Mesenchymal stem cell (in vitro differentiated cells and primary cell): Measurements from ENCODE around the gene CDC20.

ENCODE experiments used
- DNase-seq: peaks from one replicate; pipeline ENCODE4 v3.0.0-alpha.2; 2013
- H2AFZ ChIP-seq: one replicate; pipeline ENCODE4 v1.6.1; 2013; ENCODE audit warnings: low read depth, mild to moderate bottlenecking, control low read depth, inconsistent platforms, low read length, moderate library complexity
- H2AK5ac ChIP-seq: 2 replicates; pipeline ENCODE4 v1.6.1; 2013; ENCODE audit warnings: low read length, moderate library complexity, mild to moderate bottlenecking, inconsistent platforms; ENCODE audit not compliant: severe bottlenecking
- H2BK120ac ChIP-seq: one replicate; pipeline ENCODE4 v1.6.1; 2013; ENCODE audit warnings: low read depth, mild to moderate bottlenecking, inconsistent platforms, low read length, moderate library complexity
- H2BK12ac ChIP-seq, 2 experiments: one replicate each; pipeline ENCODE4 v1.6.1; 2013; ENCODE audit warnings: inconsistent platforms in 2 of 2, low read length in 2 of 2, mild to moderate bottlenecking in 2 of 2, moderate library complexity in 2 of 2, control low read depth in 1 of 2
- H2BK15ac ChIP-seq: one replicate; pipeline ENCODE4 v1.6.1; 2013; ENCODE audit warnings: mild to moderate bottlenecking, low read depth, inconsistent platforms; ENCODE audit not compliant: poor library complexity, severe bottlenecking
- H2BK5ac ChIP-seq: 2 replicates; pipeline ENCODE4 v1.6.1; 2013; ENCODE audit warnings: low read depth, mild to moderate bottlenecking, low read length, control low read depth, inconsistent platforms; ENCODE audit not compliant: poor library complexity, severe bottlenecking
- H3K14ac ChIP-seq, 2 experiments: one replicate each; pipeline ENCODE4 v1.6.1; 2013; ENCODE audit warnings: inconsistent platforms in 2 of 2, low read length in 2 of 2, control low read depth in 1 of 2, mild to moderate bottlenecking in 1 of 2, moderate library complexity in 1 of 2
- H3K18ac ChIP-seq, 2 experiments: one replicate each; pipeline ENCODE4 v1.6.1; 2013; ENCODE audit warnings: inconsistent platforms in 2 of 2, low read length in 2 of 2, control low read depth in 1 of 2, low read depth in 1 of 2, mild to moderate bottlenecking in 1 of 2
- H3K23ac ChIP-seq, 2 experiments: one replicate each; pipeline ENCODE4 v1.6.1; 2013; ENCODE audit warnings: inconsistent platforms in 2 of 2, low read length in 2 of 2, mild to moderate bottlenecking in 2 of 2, moderate library complexity in 2 of 2, control low read depth in 1 of 2
- H3K27ac ChIP-seq: 2 replicates; pipeline ENCODE4 v1.5.1; 2013; ENCODE audit warnings: mild to moderate bottlenecking, moderate library complexity, low read length, control low read depth, inconsistent platforms; ENCODE audit not compliant: poor library complexity, severe bottlenecking
- H3K27me3 ChIP-seq, 2 experiments: 2 replicates each; pipeline versions ENCODE4 v1.6.1 to v1.7.0; 2013; ENCODE audit warnings: low read length in 2 of 2, mild to moderate bottlenecking in 2 of 2, moderate library complexity in 2 of 2, control low read depth in 1 of 2, inconsistent platforms in 1 of 2; ENCODE audit not compliant: control insufficient read depth in 1 of 2, insufficient read depth in 1 of 2
- H3K36me3 ChIP-seq, 2 experiments: 2 replicates each; pipeline versions ENCODE4 v1.6.1 to v1.7.0; 2013; ENCODE audit warnings: low read length in 2 of 2, control low read depth in 1 of 2, inconsistent platforms in 1 of 2, low read depth in 1 of 2, mild to moderate bottlenecking in 1 of 2; ENCODE audit not compliant: insufficient read depth in 2 of 2, control insufficient read depth in 1 of 2
- H3K4ac ChIP-seq, 2 experiments: one replicate each; pipeline ENCODE4 v1.6.1; 2013; ENCODE audit warnings: inconsistent platforms in 2 of 2, low read length in 2 of 2, mild to moderate bottlenecking in 2 of 2, moderate library complexity in 2 of 2, control low read depth in 1 of 2, low read depth in 1 of 2
- H3K4me1 ChIP-seq: 2 replicates; pipeline ENCODE4 v1.6.1; 2013; ENCODE audit warnings: low read depth, low read length, control low read depth; ENCODE audit not compliant: control insufficient read depth, insufficient read depth
- H3K4me2 ChIP-seq: 2 replicates; pipeline ENCODE4 v1.6.1; 2013; ENCODE audit warnings: low read length, mild to moderate bottlenecking, inconsistent platforms; ENCODE audit not compliant: poor library complexity, severe bottlenecking
- H3K4me3 ChIP-seq, 2 experiments: 2 replicates each; pipeline versions ENCODE4 v1.5.1 to v1.7.0; 2013; ENCODE audit warnings: low read length in 2 of 2, mild to moderate bottlenecking in 2 of 2, control low read depth in 1 of 2, low read depth in 1 of 2; ENCODE audit not compliant: insufficient read depth in 1 of 2
- H3K79me1 ChIP-seq: replicated peaks from 2 replicates; pipeline ENCODE4 v1.6.1; 2013; ENCODE audit warnings: mild to moderate bottlenecking, control low read depth, low read length, inconsistent platforms; ENCODE audit not compliant: poor library complexity, severe bottlenecking
- H3K9ac ChIP-seq: 2 replicates; pipeline ENCODE4 v1.7.0; 2013; ENCODE audit warnings: mild to moderate bottlenecking, low read length, moderate library complexity
- H3K9me3 ChIP-seq: 2 replicates; pipeline ENCODE4 v1.7.0; 2013; ENCODE audit warnings: mild to moderate bottlenecking, low read length; ENCODE audit not compliant: control insufficient read depth
- H4K8ac ChIP-seq: one replicate; pipeline ENCODE4 v1.6.1; 2013; ENCODE audit warnings: inconsistent platforms, mild to moderate bottlenecking, low read length, moderate library complexity
- H4K91ac ChIP-seq: one replicate; pipeline ENCODE4 v1.6.1; 2013; ENCODE audit warnings: mild to moderate bottlenecking, low read length, inconsistent platforms
- WGBS: methylation state at CpG from one replicate; pipeline ENCODE4 v1.1.7; 2013; ENCODE audit warnings: mixed read lengths; 5-methylcytosine and 5-hydroxymethylcytosine counted together

Gene CDC20

GRCh38 chr1:43315963-43316737 is 42.6 kb upstream of the CDC20 start:
- Histone ChIP-seq H3K4ac (no peak overlapping the region), H2BK120ac (no peak overlapping the region), H4K91ac (no peak overlapping the region), H3K27me3 (peaks cover 0 to 2% of the 10 kb centered on the region in 2 experiments), H2BK12ac (no peak overlapping the region), H3K4me1 (peaks cover 3% of the 10 kb centered on the region), H2AFZ (no peak overlapping the region), H3K9me3 (no peaks in the 10 kb centered on the region), H2BK15ac (no peak overlapping the region), H3K18ac (no peak overlapping the region), H3K36me3 (no peaks in the 10 kb centered on the region), H3K4me2 (no peak overlapping the region), H2AK5ac (no peak overlapping the region), H3K79me1 (no peaks in the 10 kb centered on the region), H3K14ac (no peak overlapping the region), H4K8ac (no peak overlapping the region), H3K9ac (peak overlapping the region; percentile 37), H2BK5ac (no peak overlapping the region), H3K4me3 (no peak overlapping the region), H3K27ac (no peak overlapping the region), H3K23ac (no peak overlapping the region)
- 93% methylated on average over 10 of the region's 10 CpGs for WGBS
- DNase-seq = no peak

GRCh38 chr1:43316738-43317520 is 41.9 kb upstream of the CDC20 start:
- H3K9ac ChIP-seq = peak overlapping the region; percentile 37
- H3K4me1 ChIP-seq = peaks cover 6% of the 10 kb centered on the region
- H3K36me3 ChIP-seq = no peaks in the 10 kb centered on the region
- H3K4ac ChIP-seq = no peak overlapping the region
- H4K8ac ChIP-seq = no peak overlapping the region
- no peak overlapping the region for H3K4me3 ChIP-seq
- 93% methylated on average over 16 of the region's 16 CpGs for WGBS
- H3K79me1 ChIP-seq = no peaks in the 10 kb centered on the region
- H2BK120ac ChIP-seq = no peak overlapping the region
- H3K9me3 ChIP-seq = no peaks in the 10 kb centered on the region
- no peak overlapping the region for H2BK12ac ChIP-seq
- H2BK15ac ChIP-seq = no peak overlapping the region
- no peak for DNase-seq
- H3K14ac ChIP-seq = no peak overlapping the region
- no peak overlapping the region for H2BK5ac ChIP-seq
- no peak overlapping the region for H3K4me2 ChIP-seq
- H3K18ac ChIP-seq = no peak overlapping the region
- no peak overlapping the region for H4K91ac ChIP-seq
- no peak overlapping the region for H3K27ac ChIP-seq
- H3K27me3 ChIP-seq = no peaks in the 10 kb centered on the region
- H2AFZ ChIP-seq = no peak overlapping the region
- no peak overlapping the region for H3K23ac ChIP-seq
- no peak overlapping the region for H2AK5ac ChIP-seq

- H2BK120ac ChIP-seq = no peak overlapping the region
- no peak overlapping the region for H2AK5ac ChIP-seq
- no peak overlapping the region for H2BK5ac ChIP-seq
- 91% methylated on average over 15 of the region's 15 CpGs for WGBS
- H3K9ac ChIP-seq = no peak overlapping the region
- H3K4me3 ChIP-seq = no peak overlapping the region
- H3K36me3 ChIP-seq = no peaks in the 10 kb centered on the region
- H3K79me1 ChIP-seq = no peaks in the 10 kb centered on the region
- H3K23ac ChIP-seq = no peak overlapping the region
- no peak overlapping the region for H2AFZ ChIP-seq
- no peaks in the 10 kb centered on the region for H3K9me3 ChIP-seq
- H3K4me2 ChIP-seq = no peak overlapping the region
- H4K8ac ChIP-seq = no peak overlapping the region
- no peaks in the 10 kb centered on the region for H3K27me3 ChIP-seq
- DNase-seq = no peak
- H2BK12ac ChIP-seq = no peak overlapping the region
- no peak overlapping the region for H3K27ac ChIP-seq
- no peak overlapping the region for H3K18ac ChIP-seq
- no peak overlapping the region for H3K14ac ChIP-seq
- H4K91ac ChIP-seq = no peak overlapping the region
- peaks cover 6% of the 10 kb centered on the region for H3K4me1 ChIP-seq
- H2BK15ac ChIP-seq = no peak overlapping the region
- no peak overlapping the region for H3K4ac ChIP-seq
Observed at GRCh38 chr1:43317817-43318471, 40.8 kb upstream of the CDC20 start.

- no CpG with 5 or more reads among the region's 4 CpGs for WGBS
- no peak overlapping the region for H2AFZ ChIP-seq
- H2BK12ac ChIP-seq = no peak overlapping the region
- no peak overlapping the region for H4K91ac ChIP-seq
- no peaks in the 10 kb centered on the region for H3K27me3 ChIP-seq
- H3K4me1 ChIP-seq = peaks cover 6% of the 10 kb centered on the region
- H3K27ac ChIP-seq = no peak overlapping the region
- no peak overlapping the region for H3K4ac ChIP-seq
- no peak overlapping the region for H3K18ac ChIP-seq
- no peak overlapping the region for H2BK5ac ChIP-seq
- no peak overlapping the region for H4K8ac ChIP-seq
- no peak overlapping the region for H2BK120ac ChIP-seq
- DNase-seq = no peak
- no peaks in the 10 kb centered on the region for H3K36me3 ChIP-seq
- H3K4me2 ChIP-seq = no peak overlapping the region
- no peak overlapping the region for H2BK15ac ChIP-seq
- no peak overlapping the region for H2AK5ac ChIP-seq
- H3K9me3 ChIP-seq = peaks cover 3% of the 10 kb centered on the region
- no peak overlapping the region for H3K23ac ChIP-seq
- no peak overlapping the region for H3K14ac ChIP-seq
- H3K4me3 ChIP-seq = no peak overlapping the region
- no peak overlapping the region for H3K9ac ChIP-seq
- H3K79me1 ChIP-seq = no peaks in the 10 kb centered on the region
Observed at GRCh38 chr1:43318831-43319230, 40.0 kb upstream of the CDC20 start.
